GM12875 (cell line): ENCODE measurements around the gene FBXO44.

Experiments used
- H3K4me3 ChIP-seq: one replicate; pipeline ENCODE4 v1.5.1; 2011; ENCODE audit warnings: low read depth, low read length, control low read depth
- CTCF ChIP-seq: IDR thresholded peaks from 2 replicates; pipeline ENCODE4 v1.5.1; 2011; ENCODE audit warnings: low read depth, mild to moderate bottlenecking, control low read depth, inconsistent platforms, low read length, moderate library complexity, borderline replicate concordance; ENCODE audit not compliant: insufficient read depth

Gene FBXO44

GRCh38 chr1:11688506-11688905, 33.8 kb downstream of the FBXO44 start:
- H3K4me3 ChIP-seq = no peak overlapping the region
- TF ChIP-seq CTCF = no peak

- no peak overlapping the region for H3K4me3 ChIP-seq
- no peak for TF ChIP-seq CTCF
Measured at GRCh38 chr1:11690397-11691301, 36.0 kb downstream of the FBXO44 start.

DNA sequence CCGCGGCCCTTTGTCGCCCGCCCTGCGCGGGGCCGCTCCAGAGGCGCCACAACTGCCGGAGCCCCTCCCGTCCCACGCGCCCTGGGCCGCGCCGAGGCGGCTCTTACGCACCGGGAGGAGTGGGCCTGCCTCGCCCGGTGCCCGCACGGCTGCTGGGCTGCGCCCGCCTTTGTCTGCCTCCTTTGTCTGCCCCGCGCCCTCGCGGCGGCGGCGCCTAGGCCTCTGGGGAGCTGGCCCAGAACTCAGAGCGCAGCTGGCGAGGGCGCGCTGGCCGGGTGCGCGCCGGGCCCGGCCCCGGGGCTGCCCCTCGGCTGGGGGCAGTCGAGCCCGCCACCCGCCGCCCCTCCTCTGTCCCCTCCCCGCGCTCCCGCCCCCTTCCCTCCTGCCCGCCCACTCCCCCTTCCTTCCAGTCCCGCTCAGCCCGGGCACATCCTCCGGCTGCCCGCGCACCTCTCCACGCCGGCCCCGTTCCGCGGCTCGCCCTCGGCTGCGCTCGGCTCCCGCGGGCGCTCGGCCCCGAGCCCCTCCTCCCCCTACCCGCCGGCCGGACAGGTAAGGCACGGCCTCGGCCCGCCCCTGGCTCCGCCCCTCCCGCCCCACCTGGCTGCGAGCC, 36.7 kb downstream of the FBXO44 start, which contains the start of gene DRAXIN:
DRAXIN (plus strand) TSS at position 409 of the 613 bp plus-strand sequence. CDS start 14,549 bp downstream, outside the sequence.
- no peak for TF ChIP-seq CTCF
- no peak within 1 kb of the TSS for H3K4me3 ChIP-seq

- no peak for TF ChIP-seq CTCF
- H3K4me3 ChIP-seq = no peak overlapping the region
Measured at GRCh38 chr1:11691928-11692711, 37.4 kb downstream of the FBXO44 start.

- H3K4me3 ChIP-seq = no peak overlapping the region
- TF ChIP-seq CTCF = no peak
Measured at GRCh38 chr1:11693024-11693590, 38.4 kb downstream of the FBXO44 start.

- no peak overlapping the region for H3K4me3 ChIP-seq
- TF ChIP-seq CTCF = no peak
Measured at GRCh38 chr1:11693917-11694316, 39.2 kb downstream of the FBXO44 start.
